GM21360 (cell line): Measurements from ENCODE around the gene CEP85.

Source experiments
- ATAC-seq: cut with Tn5 transposase; IDR thresholded peaks from one replicate; pipeline ENCODE4 v1.9.1; 2021; ENCODE audit warnings: mild to moderate bottlenecking, moderate library complexity; ENCODE audit not compliant: unreplicated experiment

CEP85 gene

GRCh38 chr1:26276432-26276838 lies 42.4 kb downstream of the CEP85 start:
- no peak for ATAC-seq

- ATAC-seq = no peak
Measured at GRCh38 chr1:26277261-26277661, 43.3 kb downstream of the CEP85 start.

GRCh38 chr1:26277719-26278118 lies 43.7 kb downstream of the CEP85 start:
- ATAC-seq = no peak

GRCh38 chr1:26278303-26278702 lies 44.3 kb downstream of the CEP85 start:
- no peak for ATAC-seq

- no peak for ATAC-seq
Measured at GRCh38 chr1:26278724-26279455, 44.9 kb downstream of the CEP85 start.

- ATAC-seq = peak; percentile 54
Measured at GRCh38 chr1:26279456-26280332, 45.7 kb downstream of the CEP85 start, which contains the start of gene SH3BGRL3. SH3BGRL3 (plus strand) TSS chr1:26280086; CDS start chr1:26280156, 70 bp downstream.

- no peak for ATAC-seq
Measured at GRCh38 chr1:26280333-26281042, 46.5 kb downstream of the CEP85 start.

GRCh38 chr1:26281091-26281958 lies 47.3 kb downstream of the CEP85 start:
- ATAC-seq = no peak

- no peak for ATAC-seq
Measured at GRCh38 chr1:26281971-26282370, 48.0 kb downstream of the CEP85 start.

GRCh38 chr1:26282401-26282918 lies 48.5 kb downstream of the CEP85 start:
- no peak for ATAC-seq

- ATAC-seq = no peak
Measured at GRCh38 chr1:26283279-26283853, 49.4 kb downstream of the CEP85 start.

GRCh38 chr1:26283871-26284596 lies 50.0 kb downstream of the CEP85 start:
- ATAC-seq = no peak

- no peak for ATAC-seq
Measured at GRCh38 chr1:26284597-26285347, 50.8 kb downstream of the CEP85 start.

- ATAC-seq = no peak
Measured at GRCh38 chr1:26285366-26286063, 51.5 kb downstream of the CEP85 start.

GRCh38 chr1:26286064-26286416 lies 52.0 kb downstream of the CEP85 start:
- no peak for ATAC-seq

- no peak for ATAC-seq
Measured at GRCh38 chr1:26287033-26287711, 53.2 kb downstream of the CEP85 start.

- no peak for ATAC-seq
Measured at GRCh38 chr1:26287811-26288210, 53.8 kb downstream of the CEP85 start.
